HepG2 (cell line): ENCODE results near the gene ENTHD1.

Experiments
- BRCA1 ChIP-seq: sonication (generic); formaldehyde crosslinking; IDR thresholded peaks from 2 replicates; pipeline ENCODE4 v1.4.0; 2020; ENCODE audit warnings: missing genetic modification reagents
- EZH2 ChIP-seq: conservative IDR thresholded peaks from 2 replicates; pipeline ENCODE4 v1.6.1; 2012; ENCODE audit warnings: mild to moderate bottlenecking, low read depth, low read length, moderate library complexity
- HMG20B ChIP-seq: conservative IDR thresholded peaks from 2 replicates; pipeline ENCODE4 v1.6.1; 2016; ENCODE audit warnings: missing genetic modification reagents, missing compliant biosample characterization
- HNF4G ChIP-seq, 2 experiments: sonication (generic) in 1 of 2; formaldehyde crosslinking in 1 of 2; IDR thresholded peaks; 2 replicates each; pipeline versions ENCODE4 v1.4.0 to v1.6.1; 2011 to 2020; ENCODE audit warnings: borderline replicate concordance in 2 of 2, low read depth in 2 of 2, mild to moderate bottlenecking in 2 of 2, low read length in 1 of 2, missing genetic modification reagents in 1 of 2, moderate library complexity in 1 of 2
- MEF2D ChIP-seq: sonication (generic); formaldehyde crosslinking; IDR thresholded peaks from 2 replicates; pipeline ENCODE4 v1.5.1; 2020; ENCODE audit warnings: mild to moderate bottlenecking, missing genetic modification reagents
- POLR2A ChIP-seq, 2 experiments: IDR thresholded peaks; 2 replicates each; pipeline ENCODE4 v1.6.1; 2011; ENCODE audit warnings: low read depth in 2 of 2, low read length in 2 of 2, mild to moderate bottlenecking in 1 of 2, moderate library complexity in 1 of 2; ENCODE audit not compliant: insufficient read depth in 1 of 2
- TEAD2 ChIP-seq: sonication (generic); formaldehyde crosslinking; IDR thresholded peaks from 2 replicates; pipeline ENCODE4 v1.9.0; 2021; ENCODE audit warnings: missing genetic modification reagents
- ZNF253 ChIP-seq: sonication (generic); formaldehyde crosslinking; IDR thresholded peaks from 2 replicates; pipeline ENCODE4 v1.8.0; 2022; ENCODE audit warnings: mild to moderate bottlenecking, missing genetic modification reagents, borderline replicate concordance
- ZNF296 ChIP-seq: sonication (generic); formaldehyde crosslinking; conservative IDR thresholded peaks from 2 replicates; pipeline ENCODE4 v1.5.0; 2020; ENCODE audit warnings: mild to moderate bottlenecking, missing genetic modification reagents
- ZNF703 ChIP-seq: sonication (generic); formaldehyde crosslinking; IDR thresholded peaks from 2 replicates; pipeline ENCODE4 v1.5.1; 2020; ENCODE audit warnings: missing genetic modification reagents, mild to moderate bottlenecking, moderate library complexity, borderline replicate concordance
- TF ChIP-seq, protein P1 (sequence below): sonication (generic); formaldehyde crosslinking; IDR thresholded peaks from 2 replicates; pipeline ENCODE4 v1.5.0; 2020; ENCODE audit warnings: mild to moderate bottlenecking, missing genetic modification reagents, moderate library complexity
- TF ChIP-seq, protein P2 (sequence below): sonication (generic); formaldehyde crosslinking; IDR thresholded peaks from 2 replicates; pipeline ENCODE4 v1.5.0; 2020; ENCODE audit warnings: mild to moderate bottlenecking, missing genetic modification reagents
- TF ChIP-seq, protein P3 (sequence below): sonication (generic); formaldehyde crosslinking; IDR thresholded peaks from 2 replicates; pipeline ENCODE4 v1.9.0; 2021; ENCODE audit warnings: missing genetic modification reagents, borderline replicate concordance

DNA sequence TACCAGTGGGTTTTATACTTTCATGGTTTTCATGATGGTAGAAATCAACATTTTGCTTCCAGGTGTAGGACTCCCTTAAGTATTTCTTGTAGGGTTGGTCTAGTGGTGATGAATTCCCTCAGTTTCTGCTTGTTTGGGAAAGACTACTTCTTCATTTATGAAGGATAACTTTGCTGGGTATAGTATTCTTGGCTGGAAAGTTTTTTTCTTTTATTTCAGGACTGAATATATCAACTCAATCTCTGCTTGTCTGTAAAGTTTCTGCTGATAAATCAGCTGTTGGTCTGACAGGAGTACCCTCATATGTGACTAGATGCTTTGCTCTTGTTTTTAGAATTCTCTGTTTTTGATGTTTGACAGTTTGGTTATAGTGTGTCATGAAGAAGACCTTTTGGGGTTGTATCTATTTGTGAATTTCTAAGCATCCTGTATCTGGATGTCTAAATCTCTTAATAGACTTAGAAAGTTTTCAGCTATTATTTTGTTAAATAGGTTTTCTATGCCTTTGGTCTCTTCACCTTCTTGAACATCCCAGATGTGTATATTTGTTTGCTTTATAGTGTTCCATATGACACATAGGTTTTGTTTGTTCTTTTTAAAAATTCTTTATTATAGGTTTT, 95.9 kb downstream of the ENTHD1 start:
- TF ChIP-seq MEF2D (CRISPR knock-in tag) (no peak), BRCA1 (CRISPR knock-in tag) (no peak), HMG20B (CRISPR knock-in tag) (no peak), TEAD2 (CRISPR knock-in tag) (no peak), ZNF703 (CRISPR knock-in tag) (no peak), HNF4G (IDR thresholded peaks at IDR 0.05; ENCODE audit: borderline replicate concordance, low read depth, low read length) (no peak), HNF4G (CRISPR knock-in tag; IDR thresholded peaks at IDR 0.05; ENCODE audit: borderline replicate concordance, low read depth) (no peak), ZNF296 (CRISPR knock-in tag) (no peak), POLR2A (IDR thresholded peaks at IDR 0.05; ENCODE audit: insufficient read depth in 1 of 2, low read depth in 2 of 2, low read length in 2 of 2) (no peak), ZNF253 (CRISPR knock-in tag) (no peak), EZH2 (no peak)
- TF ChIP-seq, protein P1, sequence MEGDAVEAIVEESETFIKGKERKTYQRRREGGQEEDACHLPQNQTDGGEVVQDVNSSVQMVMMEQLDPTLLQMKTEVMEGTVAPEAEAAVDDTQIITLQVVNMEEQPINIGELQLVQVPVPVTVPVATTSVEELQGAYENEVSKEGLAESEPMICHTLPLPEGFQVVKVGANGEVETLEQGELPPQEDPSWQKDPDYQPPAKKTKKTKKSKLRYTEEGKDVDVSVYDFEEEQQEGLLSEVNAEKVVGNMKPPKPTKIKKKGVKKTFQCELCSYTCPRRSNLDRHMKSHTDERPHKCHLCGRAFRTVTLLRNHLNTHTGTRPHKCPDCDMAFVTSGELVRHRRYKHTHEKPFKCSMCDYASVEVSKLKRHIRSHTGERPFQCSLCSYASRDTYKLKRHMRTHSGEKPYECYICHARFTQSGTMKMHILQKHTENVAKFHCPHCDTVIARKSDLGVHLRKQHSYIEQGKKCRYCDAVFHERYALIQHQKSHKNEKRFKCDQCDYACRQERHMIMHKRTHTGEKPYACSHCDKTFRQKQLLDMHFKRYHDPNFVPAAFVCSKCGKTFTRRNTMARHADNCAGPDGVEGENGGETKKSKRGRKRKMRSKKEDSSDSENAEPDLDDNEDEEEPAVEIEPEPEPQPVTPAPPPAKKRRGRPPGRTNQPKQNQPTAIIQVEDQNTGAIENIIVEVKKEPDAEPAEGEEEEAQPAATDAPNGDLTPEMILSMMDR = no peak
- TF ChIP-seq, protein P2, sequence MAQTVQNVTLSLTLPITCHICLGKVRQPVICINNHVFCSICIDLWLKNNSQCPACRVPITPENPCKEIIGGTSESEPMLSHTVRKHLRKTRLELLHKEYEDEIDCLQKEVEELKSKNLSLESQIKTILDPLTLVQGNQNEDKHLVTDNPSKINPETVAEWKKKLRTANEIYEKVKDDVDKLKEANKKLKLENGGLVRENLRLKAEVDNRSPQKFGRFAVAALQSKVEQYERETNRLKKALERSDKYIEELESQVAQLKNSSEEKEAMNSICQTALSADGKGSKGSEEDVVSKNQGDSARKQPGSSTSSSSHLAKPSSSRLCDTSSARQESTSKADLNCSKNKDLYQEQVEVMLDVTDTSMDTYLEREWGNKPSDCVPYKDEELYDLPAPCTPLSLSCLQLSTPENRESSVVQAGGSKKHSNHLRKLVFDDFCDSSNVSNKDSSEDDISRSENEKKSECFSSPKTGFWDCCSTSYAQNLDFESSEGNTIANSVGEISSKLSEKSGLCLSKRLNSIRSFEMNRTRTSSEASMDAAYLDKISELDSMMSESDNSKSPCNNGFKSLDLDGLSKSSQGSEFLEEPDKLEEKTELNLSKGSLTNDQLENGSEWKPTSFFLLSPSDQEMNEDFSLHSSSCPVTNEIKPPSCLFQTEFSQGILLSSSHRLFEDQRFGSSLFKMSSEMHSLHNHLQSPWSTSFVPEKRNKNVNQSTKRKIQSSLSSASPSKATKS (CRISPR knock-in tag) = no peak
- TF ChIP-seq, protein P3, sequence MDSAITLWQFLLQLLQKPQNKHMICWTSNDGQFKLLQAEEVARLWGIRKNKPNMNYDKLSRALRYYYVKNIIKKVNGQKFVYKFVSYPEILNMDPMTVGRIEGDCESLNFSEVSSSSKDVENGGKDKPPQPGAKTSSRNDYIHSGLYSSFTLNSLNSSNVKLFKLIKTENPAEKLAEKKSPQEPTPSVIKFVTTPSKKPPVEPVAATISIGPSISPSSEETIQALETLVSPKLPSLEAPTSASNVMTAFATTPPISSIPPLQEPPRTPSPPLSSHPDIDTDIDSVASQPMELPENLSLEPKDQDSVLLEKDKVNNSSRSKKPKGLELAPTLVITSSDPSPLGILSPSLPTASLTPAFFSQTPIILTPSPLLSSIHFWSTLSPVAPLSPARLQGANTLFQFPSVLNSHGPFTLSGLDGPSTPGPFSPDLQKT (CRISPR knock-in tag) = no peak
